ENCODE measurements around the gene HIVEP3.

DNA sequence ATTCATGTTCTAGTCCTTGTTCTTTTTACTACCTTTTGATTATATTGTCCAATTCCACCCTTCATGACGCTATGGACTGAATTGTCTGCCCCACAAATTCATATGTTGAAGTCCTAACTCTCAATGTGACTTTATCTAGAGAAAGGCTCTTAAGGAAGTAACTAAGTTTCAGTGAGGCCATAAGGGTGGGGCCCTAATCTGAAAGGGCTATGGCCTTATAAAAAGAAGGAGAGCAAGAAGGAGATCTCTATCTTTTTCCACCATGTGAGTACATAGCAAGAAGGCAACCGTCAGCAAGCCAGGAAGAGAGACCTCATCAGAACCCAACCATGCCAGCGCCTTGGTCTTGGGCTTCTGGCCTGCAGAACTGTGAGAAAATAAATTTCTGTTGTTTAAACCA lies 95.9 kb downstream of the HIVEP3 start:
- TF ChIP-seq CTCF (IDR thresholded peaks at IDR 0.05): no peak
- TF ChIP-seq POLR2A (IDR thresholded peaks at IDR 0.05): no peak
